Kidney capillary endothelial cell (primary cell): ENCODE data around the gene CD247.
A peak's percentile ranks its signal among the peaks of the same experiment; 100 is the strongest.

Source experiments
- DNase-seq: peaks from one replicate; pipeline ENCODE4 v3.0.0-alpha.2; 2018; ENCODE audit warnings: low spot score

The CD247 gene

DNA sequence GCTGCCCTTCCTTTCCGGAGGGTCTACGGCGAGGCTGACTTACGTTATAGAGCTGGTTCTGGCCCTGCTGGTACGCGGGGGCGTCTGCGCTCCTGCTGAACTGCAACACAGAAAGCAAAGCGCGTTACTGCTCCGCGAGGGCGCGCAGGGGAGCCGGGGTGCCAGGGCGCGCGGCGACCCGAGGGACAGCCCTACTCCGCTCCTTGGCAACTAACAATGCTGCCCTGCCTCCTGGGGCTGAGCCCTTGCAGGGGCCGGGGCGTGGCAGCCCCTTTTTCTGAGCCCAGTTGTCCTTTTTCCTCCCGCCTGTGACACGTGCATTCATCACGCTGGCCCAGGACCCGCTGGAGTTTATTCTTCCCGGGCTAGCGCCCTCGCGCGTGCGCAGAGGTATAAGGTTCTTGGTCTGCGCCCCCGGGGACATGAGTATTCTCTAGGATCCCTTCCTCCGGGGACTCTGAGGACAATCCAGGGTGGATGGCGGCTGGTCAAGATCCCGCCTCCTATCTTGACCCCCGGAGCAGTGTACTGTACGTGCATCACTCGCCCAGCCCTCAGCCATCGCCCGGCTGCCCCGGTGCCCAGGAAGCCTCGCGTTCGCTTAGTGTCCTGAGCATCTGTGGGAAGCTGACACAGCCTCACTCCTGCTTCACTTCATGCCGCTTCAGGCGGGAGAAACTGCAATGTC lies 78.9 kb downstream of the CD247 start:
- peak; percentile 47 for DNase-seq

DNA sequence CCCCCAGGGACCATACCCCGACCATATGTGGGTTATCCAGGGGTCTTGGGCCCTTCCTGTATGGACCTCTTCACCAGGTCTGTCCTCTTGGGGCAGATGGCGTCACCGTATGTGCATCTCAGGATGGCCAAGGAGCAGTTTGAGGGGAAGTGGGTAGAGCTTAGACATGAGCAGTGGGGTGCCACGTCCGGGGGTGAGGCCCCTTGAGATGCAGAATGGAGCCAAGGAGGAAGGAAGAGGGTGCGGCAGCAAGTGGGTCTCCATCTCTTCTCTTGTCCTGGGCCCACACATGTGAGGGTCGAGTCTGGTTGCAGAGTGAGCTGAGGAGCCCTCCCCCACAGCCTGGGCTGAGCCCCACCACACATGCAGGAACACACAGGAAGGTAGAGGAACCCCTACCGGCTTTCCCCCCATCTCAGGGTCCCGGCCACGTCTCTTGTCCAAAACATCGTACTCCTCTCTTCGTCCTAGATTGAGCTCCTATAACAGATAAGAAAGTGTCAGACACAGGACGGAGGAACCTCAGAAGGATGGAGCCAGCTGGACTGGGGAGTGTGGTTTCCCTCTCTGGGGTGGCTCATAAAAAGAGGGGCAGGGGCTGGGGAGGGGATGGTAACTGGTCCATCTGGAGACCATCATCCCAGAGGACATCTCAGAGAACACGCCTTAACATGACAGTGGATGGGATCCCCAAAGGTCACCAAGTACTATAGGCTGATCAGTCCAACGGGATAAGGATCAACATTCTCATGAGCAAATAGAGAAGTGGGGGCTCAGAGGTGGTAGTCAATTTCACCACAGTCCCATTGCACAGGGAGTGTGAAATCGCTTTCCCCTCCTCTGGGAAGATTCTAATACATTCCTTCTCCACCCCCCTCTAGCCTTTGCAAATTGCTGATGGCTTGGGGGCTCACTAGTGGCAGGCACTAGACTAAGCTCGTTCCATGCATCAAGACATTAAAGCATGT lies 79.9 kb downstream of the CD247 start:
- DNase-seq: no peak

DNA sequence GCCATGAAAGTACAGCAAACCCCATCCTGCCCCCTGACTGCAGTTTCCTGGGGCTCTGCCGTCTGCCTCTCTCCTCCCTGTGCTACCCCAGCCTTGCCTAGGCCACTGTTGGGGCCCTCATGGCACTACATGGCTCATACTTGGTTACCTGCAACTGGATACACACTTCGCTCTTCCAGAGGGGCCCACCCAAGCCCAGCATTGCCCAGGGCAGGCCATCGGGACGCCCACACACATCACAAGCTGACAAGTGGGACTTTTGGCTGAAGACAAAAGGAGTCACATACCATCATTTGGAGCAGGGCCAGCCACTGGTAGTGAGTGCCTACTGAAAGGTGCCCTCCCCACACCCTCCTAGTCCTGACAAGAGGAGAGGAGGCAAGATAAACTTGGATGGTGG lies 82.8 kb downstream of the CD247 start:
- no peak for DNase-seq

DNA sequence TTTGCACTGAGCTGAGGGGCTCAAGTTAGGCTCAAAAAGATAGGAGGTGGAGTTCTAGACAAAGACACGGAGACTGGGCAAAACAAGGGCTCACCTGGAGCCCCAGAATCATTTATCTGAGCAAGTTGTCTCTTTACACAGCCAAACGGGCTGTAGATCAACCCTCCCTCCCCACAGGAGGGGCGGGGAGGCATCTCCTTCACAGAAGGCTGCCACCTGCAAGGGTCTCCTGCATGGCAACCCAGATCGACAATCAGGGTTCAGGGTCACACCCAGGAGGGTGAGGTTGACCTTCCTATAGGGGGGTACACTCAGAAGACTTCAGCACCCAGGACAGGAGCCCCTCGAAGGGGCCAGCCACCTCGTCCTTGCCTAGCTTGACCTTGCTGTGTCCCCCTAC lies 84.0 kb downstream of the CD247 start:
- no peak for DNase-seq

DNA sequence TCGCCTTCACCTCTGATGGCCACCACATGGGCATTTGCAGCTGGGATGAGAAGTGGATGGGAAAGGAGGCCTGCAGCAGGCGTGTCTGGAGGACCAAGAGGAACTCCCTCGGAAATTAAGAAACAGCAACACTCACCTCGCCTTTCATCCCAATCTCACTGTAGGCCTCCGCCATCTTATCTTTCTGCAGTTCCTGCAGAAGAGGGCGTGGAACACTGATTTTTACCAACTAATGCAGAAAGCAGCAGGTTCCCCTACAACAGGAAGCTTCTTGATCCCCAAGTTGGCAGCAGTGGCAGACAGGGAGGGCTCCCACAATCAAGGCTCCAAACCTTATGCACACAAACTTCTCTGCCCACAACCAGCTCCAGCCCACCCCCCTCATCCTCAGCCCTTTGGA lies 84.4 kb downstream of the CD247 start:
- no peak for DNase-seq

DNA sequence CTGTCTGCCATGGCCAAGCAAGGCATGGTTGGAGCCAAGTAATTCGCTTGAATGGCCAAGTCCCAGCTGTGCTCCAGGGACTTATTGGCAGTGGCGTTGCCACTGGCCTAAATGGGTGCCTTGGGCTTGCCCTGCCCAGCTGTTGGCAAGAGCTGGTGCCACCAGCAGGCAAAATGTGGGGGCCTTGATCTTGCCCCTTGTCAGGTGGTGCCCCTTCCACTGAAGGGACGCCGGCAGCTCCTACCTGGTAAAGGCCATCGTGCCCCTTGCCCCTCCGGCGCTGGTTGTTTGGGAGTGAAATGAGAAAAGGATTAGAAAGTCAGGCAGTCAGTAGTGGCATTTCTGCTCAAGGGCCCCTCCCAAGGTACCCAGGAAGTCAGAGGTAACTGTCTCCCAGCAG lies 85.5 kb downstream of the CD247 start:
- no peak for DNase-seq

DNA sequence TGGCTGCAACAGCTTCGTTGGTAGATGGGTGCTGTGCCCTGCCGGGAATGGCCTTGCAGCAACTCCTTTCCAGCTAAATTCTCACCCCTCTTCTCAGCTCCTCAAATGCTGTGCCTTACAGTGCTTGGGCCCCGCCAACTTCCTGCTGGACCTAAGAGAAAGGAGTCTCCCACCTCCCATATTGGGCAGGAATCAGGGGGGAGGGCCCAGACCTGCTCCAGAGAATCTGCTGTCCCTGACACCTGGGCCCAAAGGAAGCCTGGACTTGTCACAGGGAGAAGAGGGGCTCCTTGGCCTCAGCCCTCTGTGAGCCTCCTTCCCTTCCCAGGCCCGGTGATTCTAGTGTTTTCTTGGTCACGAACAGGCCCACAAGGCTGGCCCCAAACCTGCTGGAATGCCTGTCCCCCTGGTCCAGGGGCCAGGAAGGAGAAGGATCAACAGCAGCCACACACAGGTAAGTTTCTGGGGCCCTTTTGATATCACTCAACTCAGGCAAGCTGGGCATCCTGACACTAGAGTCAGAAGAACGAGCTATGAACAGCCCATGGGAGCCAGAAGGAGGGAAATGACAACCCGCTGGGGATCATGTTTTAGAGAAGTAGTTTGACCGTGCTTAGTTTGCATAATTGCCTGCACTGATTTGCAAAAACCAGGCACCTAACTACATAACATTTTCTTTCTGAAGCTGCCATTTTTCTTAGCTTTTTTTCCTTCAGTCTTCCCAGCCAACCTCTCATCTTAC lies 86.2 kb downstream of the CD247 start:
- no peak for DNase-seq

DNA sequence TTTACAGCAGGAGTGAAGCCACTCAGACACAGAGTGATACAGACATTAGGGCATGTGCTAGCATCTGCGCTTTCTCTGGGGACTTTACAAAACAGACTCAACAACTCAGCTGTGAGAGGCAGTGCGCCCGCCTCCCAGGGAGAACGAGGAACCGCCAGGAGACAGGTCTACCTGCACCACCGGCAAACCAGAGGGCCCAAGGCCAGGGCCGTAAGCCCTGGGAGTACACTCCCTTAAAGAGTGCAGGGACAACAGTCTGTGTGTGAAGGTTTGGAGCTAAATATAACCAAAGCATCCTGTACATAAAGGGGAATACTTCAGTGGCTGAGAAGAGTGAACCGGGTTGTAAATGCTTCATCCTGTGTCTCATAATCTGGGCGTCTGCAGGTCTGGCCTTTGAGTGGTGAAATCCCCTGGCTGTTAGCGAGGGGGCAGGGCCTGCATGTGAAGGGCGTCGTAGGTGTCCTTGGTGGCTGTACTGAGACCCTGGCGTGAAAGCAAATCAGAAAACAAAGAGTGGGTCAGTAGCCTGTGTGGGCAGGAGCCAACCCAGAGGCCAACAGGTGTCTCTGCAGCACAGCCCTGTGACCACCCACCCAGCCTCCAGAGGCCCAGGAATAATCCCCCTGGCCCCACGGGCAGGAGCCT lies 86.9 kb downstream of the CD247 start:
- DNase-seq: peak; percentile 37

DNA sequence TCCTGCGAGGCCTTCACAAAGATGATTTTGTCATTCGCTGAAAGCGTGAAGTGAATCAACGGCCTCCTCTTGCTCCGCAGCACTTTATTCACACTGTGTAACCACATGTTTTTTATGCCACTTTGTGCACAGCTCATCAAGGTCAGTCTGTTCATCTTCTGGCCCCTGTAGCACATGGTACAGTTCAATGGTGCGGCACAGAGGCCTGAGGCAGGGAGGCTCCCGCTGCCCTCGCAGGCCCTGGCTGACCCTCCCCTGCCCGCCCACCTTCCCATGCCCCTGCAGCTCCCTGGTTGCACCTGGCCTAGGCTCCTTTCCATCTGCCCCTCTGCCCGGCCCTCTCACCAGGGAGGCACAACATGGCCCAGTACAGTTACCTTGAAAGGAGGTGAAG lies 87.5 kb downstream of the CD247 start:
- no peak for DNase-seq

DNA sequence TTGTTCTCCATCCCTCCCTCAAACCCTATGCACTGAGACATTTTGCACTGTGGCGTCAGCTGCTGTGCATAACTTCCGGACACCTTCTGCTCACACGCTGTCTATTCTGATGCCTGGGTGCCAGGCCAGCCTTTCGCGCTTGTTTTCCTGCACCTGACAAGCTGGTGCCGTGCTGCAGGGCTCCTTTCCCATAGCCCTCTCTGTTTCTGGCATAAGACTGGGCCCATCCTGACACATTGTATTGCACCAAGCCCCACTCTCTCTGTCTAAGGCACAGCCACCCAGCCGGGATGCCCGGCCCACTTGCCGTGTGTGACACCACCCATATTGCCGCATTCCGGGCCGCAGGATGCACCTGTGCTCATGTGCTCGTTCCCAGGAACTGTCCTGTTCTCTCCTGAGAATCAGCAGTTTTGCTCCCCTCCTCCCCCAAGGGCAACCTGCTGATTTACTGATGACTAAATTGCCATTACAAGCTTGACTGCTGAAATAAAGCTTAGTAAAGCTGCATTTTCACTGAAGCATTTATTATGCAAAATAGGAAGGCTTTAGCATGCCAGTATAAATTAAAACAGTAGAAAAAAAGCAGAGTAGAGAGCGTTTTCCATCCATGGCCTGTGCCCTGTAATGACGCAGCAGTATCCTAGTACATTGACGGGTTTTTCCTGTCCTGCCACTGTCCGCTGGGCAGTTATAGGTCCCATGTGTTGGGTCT lies 88.0 kb downstream of the CD247 start:
- no peak for DNase-seq

DNA sequence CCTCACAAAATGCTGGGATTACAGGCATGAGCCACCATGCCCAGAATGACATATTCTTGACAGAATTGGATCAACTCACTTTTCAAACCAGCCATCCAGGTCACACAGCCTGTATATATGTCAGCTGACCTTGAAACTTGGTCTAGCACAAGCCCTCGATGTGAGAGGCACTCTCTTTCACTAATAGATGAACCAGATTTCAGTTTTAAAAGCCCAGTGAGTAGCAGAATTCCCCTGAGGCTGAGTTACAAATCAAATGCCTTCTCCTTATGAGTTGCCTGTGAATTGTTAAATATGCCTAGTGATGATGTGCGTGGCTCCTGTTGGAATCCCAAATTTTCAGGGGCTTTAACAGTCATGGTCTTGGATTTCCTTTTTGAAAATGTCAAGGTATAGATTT lies 88.7 kb downstream of the CD247 start:
- DNase-seq: no peak

DNA sequence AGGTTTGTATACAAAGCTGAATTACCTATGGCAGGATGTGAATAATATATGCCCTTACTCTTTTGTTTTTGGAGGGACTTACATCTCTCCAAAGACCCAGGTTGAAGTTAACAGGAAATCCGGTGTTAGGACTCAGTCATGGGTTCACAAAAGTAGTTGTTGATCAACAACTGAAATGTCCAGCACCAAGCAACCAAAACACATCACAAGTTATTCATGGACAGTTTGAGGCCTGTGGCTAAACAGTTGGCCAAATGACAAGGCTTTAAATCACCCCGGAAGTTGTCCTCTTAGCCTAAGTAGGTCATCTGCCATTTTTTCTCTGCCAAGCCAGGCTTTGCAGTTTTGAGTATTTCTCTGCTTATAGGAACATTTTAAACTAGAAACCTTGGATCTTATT lies 89.9 kb downstream of the CD247 start:
- DNase-seq: peak; percentile 52

DNA sequence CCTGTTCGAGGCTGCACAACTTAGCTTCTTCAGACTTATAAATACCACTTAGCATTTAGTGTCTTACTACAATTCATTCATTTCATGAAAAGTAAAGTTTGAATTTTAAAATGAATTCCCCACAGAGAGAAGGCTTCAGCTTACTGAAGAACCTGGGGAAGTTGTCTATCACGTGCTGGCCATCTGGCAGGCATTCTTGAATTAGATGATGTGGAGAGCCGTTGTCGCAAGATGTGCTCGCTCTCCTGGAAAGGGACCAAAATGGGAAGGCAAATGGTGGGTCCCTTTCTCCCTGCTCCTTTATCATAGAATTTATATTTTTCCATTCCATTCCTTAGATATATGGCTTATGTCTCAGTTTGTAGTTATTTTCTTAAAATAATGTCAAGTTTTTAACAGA lies 90.5 kb downstream of the CD247 start:
- peak; percentile 7 for DNase-seq

DNA sequence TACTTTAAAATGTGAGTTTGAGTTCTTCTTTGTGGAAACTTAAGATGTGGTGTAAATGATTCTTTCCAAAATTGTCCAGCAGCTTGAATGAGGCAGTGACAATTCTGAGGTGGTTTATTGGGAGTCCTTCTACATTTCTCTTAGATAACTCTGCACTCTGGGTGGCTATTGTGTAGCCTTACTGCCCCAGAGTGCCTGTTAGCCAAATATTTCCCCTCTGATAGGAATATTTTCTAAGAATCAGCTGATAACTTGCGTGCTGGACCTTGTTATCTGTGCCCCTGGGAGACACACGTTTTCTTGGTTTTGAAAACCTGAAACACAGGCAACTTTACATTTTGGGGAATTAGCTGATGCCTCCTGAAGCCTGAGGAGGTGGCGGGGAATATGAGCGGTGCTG lies 91.6 kb downstream of the CD247 start:
- DNase-seq: no peak

DNA sequence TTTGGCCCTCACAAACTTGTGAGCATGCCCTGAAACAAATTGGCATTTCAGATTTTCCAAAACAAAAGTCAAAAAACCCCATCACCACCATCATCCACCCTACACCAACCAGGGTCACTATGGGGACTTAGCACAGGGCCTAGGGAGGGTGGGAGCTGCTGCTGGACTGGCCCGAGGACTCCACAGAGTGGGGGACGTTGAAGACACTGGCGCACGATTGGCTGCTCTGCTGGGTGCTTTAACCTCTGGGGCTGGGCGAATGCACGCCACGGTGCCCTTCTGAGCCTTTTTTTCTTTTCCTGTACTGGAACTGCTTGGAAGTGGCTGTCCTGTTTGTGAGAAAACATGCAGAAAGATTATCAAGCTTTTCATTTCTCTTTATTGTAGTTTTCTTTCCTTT lies 92.8 kb downstream of the CD247 start:
- DNase-seq: no peak

DNA sequence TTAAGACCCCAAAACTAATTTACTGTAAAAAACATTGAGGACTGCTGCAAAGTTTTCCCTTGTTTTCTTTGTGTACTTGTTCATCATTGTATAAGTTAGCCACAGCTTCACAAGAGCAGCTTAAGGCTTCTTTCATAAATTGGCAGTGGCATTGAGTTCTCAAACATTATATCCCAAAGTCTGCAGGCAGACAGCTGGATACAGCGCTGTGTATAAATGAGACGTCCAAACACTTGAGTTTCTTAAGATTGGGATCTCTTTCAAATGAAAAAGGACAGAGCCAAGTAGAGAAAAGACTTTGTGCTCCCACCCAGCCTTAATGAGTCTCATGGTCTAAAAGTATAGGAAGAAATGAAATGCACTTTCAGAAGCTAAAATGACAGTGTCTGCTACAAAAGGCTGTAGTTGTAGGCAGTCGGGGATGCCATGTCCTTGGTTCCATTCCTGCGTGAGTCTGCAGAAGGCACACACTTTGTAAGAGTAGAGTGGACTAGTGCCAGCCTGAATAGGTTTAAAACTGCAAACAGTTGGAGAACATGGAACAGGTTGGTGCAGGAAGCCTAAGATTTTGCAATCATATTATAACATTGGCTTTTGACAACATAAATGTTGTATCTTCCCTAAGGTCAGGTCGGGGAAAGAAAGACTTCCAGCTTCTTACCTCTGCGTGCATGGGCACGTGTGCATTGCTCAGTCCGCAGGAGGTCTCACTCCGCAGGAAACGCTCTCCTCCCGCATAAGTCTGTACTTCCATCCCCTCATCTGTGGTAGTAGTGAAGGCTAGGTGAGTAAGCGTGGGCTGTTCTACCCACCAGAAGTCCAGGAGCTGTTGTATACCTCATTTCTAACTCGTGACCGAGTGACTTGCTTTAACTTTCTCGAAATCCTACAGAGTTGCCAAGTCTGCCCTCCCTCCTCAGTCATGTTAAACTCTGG lies 94.4 kb downstream of the CD247 start:
- no peak for DNase-seq

DNA sequence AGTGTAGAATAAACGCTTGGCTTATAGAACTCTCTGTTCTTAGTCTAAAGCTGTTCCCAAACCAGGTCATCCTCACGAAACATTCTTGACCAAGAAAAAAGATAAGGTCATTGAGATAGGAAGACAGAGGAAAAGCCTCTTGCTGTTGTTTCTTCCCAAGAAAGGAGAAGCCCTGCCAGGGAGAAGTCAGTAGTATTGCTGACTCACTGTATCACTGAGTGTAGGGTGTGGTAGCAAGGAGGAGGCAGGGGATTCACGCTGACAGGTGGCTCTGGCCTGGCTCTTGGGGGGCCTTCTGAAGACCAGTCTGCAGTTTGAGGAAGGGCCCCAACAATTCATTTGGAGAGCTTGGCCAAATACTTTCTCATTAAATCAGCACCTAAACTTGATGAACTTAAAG lies 97.8 kb downstream of the CD247 start:
- no peak for DNase-seq

DNA sequence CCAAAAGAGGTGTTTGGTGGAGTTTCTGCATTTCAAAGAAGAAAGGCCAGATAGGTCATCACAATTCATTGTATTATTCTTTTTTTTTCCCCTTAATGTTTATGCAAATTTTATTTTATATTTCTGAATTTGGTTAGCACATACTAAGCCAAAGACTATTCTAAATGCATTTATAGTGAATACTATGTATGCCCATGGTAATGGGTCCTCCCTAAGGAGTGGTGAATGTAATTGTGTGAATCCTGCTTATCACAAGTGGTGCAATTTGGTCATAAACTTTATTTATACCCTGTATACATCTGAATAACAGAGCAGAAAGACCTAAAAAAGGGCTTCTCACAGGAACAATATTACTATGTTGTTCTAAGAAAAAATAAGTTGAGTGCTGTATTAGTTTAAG lies 99.1 kb downstream of the CD247 start:
- no peak for DNase-seq

DNA sequence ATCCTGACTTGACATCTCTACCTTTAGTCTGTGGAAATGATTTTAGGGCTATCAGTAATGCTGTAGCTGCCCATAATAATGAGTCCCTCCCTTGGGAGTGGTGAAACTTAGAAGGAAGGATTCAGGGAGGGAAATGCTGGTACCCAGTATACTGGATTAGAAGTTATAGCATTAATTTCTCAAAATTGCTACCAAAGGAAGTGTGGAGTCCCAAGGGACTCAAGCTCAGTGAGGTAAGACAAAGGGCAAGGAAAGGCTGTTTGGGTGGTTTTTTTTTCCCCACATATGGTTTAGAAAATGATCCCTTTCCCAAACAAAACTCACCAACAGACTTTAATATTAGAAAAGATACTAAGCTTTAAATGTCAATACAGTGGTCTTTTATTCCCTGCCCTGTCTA lies 99.9 kb downstream of the CD247 start:
- DNase-seq: no peak

DNA sequence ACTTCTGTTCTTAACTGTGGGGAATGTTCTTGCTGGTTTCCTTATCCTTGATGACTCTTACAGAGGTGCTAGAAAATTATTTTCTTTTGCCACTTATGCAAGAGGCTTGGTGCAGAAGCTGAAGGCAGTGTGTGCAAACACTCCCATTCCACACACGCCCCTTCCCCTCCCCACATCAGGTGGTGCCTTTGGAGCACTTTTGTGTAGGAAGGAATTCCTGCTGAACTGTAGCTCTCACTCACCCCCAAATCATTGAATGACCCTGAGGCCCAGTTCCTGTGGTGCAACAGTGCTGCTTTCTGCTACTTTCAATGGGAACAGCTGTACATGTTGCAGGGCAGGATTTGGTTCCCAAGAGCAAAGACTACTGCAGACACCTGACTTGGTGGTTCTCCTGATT lies 101.8 kb downstream of the CD247 start:
- no peak for DNase-seq

DNA sequence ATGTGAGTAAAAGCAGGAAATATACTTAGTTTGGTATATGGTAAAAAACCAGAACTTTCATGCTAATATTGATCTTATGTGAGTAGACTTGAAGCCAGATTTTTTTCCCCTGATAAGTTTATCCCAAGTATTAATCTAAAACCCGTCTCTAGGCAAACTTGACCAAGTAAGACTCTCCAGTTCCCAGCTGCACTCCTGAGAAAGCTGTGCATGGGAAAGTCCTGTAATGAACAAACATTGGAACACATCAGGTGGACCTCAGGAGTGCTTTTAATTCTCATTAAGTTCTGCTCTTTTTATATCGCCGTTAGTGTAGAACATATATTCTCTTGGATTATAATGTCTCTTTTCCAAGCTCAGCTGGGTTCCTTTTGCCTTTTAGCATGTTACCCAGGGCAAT lies 105.0 kb downstream of the CD247 start:
- no peak for DNase-seq
